Neural cell (in vitro differentiated cells): ENCODE measurements around the gene JAK2. TPM values are rescaled to one million over a fixed set of nuclear protein-coding genes. Genes with fewer than 3 reads are reported as not detected.

Experiments
- H2AFZ ChIP-seq: fragments of 200-600, 300-800 bp; sonication (generic), shearing (Covaris generic); 2 replicates; pipeline ENCODE4 v1.6.0; 2014; ENCODE audit warnings: low read depth, mild to moderate bottlenecking, antibody characterized with exemption, low read length, moderate library complexity
- H3F3A ChIP-seq: fragments of 200-600 bp; shearing (Covaris generic); 2 replicates; pipeline ENCODE4 v1.6.1; 2016; ENCODE audit warnings: mild to moderate bottlenecking, moderate library complexity, mixed read lengths, antibody characterized with exemption, low read length; ENCODE audit not compliant: insufficient read depth, poor library complexity, severe bottlenecking
- H3K27ac ChIP-seq: fragments of 200-600, 300-800 bp; sonication (generic), shearing (Covaris generic); 2 replicates; pipeline ENCODE4 v1.5.1; 2014; ENCODE audit warnings: mild to moderate bottlenecking, low read length, moderate library complexity
- H3K27me3 ChIP-seq: fragments of 300-800, 200-600 bp; sonication (generic), shearing (Covaris generic); 2 replicates; pipeline ENCODE4 v1.6.0; 2014; ENCODE audit warnings: mild to moderate bottlenecking, low read depth, low read length, moderate library complexity; ENCODE audit not compliant: insufficient read depth
- H3K36me3 ChIP-seq: fragments of 300-800, 200-600 bp; sonication (generic), shearing (Covaris generic); 2 replicates; pipeline ENCODE4 v1.5.1; 2014; ENCODE audit warnings: mild to moderate bottlenecking, antibody characterized with exemption, low read length, moderate library complexity; ENCODE audit not compliant: insufficient read depth
- H3K4me2 ChIP-seq: fragments of 300-800, 200-600 bp; sonication (generic), shearing (Covaris generic); 2 replicates; pipeline ENCODE4 v1.6.0; 2014; ENCODE audit warnings: mild to moderate bottlenecking, low read length
- H3K4me3 ChIP-seq: fragments of 300-800, 200-600 bp; sonication (generic), shearing (Covaris generic); 2 replicates; pipeline ENCODE4 v1.5.1; 2014; ENCODE audit warnings: mild to moderate bottlenecking, low read length, moderate library complexity
- H3K79me2 ChIP-seq: fragments of 200-600 bp; shearing (Covaris generic); replicated peaks from 2 replicates; pipeline ENCODE4 v1.6.0; 2014; ENCODE audit warnings: mild to moderate bottlenecking, low read length, moderate library complexity; ENCODE audit not compliant: insufficient read depth
- H3K9ac ChIP-seq: fragments of 300-800, 200-600 bp; sonication (generic), shearing (Covaris generic); 2 replicates; pipeline ENCODE4 v1.6.1; 2016; ENCODE audit warnings: mild to moderate bottlenecking, low read length, mixed read lengths
- H3K9me2 ChIP-seq: fragments of 200-600 bp; shearing (Covaris generic); 2 replicates; pipeline ENCODE4 v1.6.1; 2016; ENCODE audit warnings: mild to moderate bottlenecking, low read length, mixed read lengths; ENCODE audit not compliant: insufficient read depth
- H3K9me3 ChIP-seq: fragments of 200-600, 300-800 bp; sonication (generic), shearing (Covaris generic); 2 replicates; pipeline ENCODE4 v1.6.1; 2016; ENCODE audit warnings: mild to moderate bottlenecking, mixed run types, low read length, moderate library complexity, mixed read lengths
- H4K20me1 ChIP-seq: fragments of 200-600 bp; shearing (Covaris generic); 2 replicates; pipeline ENCODE4 v1.6.1; 2016; ENCODE audit warnings: mild to moderate bottlenecking, mixed run types; ENCODE audit not compliant: insufficient read depth
- CTCF ChIP-seq: fragments of 450-650 bp; IDR thresholded peaks from 2 replicates; pipeline ENCODE4 v1.5.1; 2014; ENCODE audit warnings: antibody characterized with exemption, mild to moderate bottlenecking, moderate library complexity; ENCODE audit not compliant: poor library complexity, severe bottlenecking
- EP300 ChIP-seq: fragments of 450-650 bp; conservative IDR thresholded peaks from 2 replicates; pipeline ENCODE4 v1.6.1; 2014; ENCODE audit warnings: antibody characterized with exemption, mild to moderate bottlenecking, moderate library complexity; ENCODE audit not compliant: poor library complexity, severe bottlenecking
- EZH2 ChIP-seq: fragments of 200-600, 300-800 bp; shearing (Covaris generic), sonication (generic); IDR thresholded peaks from 2 replicates; pipeline ENCODE4 v1.6.1; 2014; ENCODE audit warnings: antibody characterized with exemption, low read length, borderline replicate concordance, mild to moderate bottlenecking; ENCODE audit not compliant: insufficient read depth, poor library complexity, severe bottlenecking
- MXI1 ChIP-seq: fragments of 450-650 bp; conservative IDR thresholded peaks from 2 replicates; pipeline ENCODE4 v1.6.1; 2014; ENCODE audit warnings: antibody characterized with exemption, mild to moderate bottlenecking; ENCODE audit not compliant: poor library complexity, severe bottlenecking
- POLR2AphosphoS5 ChIP-seq: IDR thresholded peaks from 2 replicates; pipeline ENCODE4 v1.6.1; 2012
- RAD21 ChIP-seq: fragments of 450-650 bp; conservative IDR thresholded peaks from 2 replicates; pipeline ENCODE4 v1.6.1; 2014; ENCODE audit warnings: antibody characterized with exemption, mild to moderate bottlenecking, moderate library complexity
- REST ChIP-seq: IDR thresholded peaks from 2 replicates; pipeline ENCODE4 v1.6.1; 2012; ENCODE audit warnings: borderline replicate concordance
- SMC3 ChIP-seq: fragments of 450-650 bp; conservative IDR thresholded peaks from 2 replicates; pipeline ENCODE4 v1.6.1; 2014; ENCODE audit warnings: antibody characterized with exemption, mild to moderate bottlenecking, moderate library complexity; ENCODE audit not compliant: poor library complexity
- TAF1 ChIP-seq: IDR thresholded peaks from 2 replicates; pipeline ENCODE4 v1.6.1; 2012; ENCODE audit warnings: low read depth
- polyA plus RNA-seq: library from polyadenylated mRNA; depleted of rRNA; stranded (reverse); fragments of >200 nt; gene quantifications from 2 replicates; pipeline ENCODE4 v1.2.3, GENCODE V29; 2014

Gene JAK2
- polyA plus RNA-seq, 1 donor from 2014 or later: 19.7 TPM

- peaks cover 7% of the 10 kb centered on the region for H3K79me2 ChIP-seq
- TF ChIP-seq POLR2AphosphoS5 (no peak), SMC3 (peak; percentile 8)
These were observed 876 bp upstream of the JAK2 start for GRCh38 chr9:4984171-4984620.

GRCh38 chr9:4985386-4986266 is 554 bp downstream of the JAK2 start:
- Histone ChIP-seq H3K9ac (peak overlapping the region; percentile 79), H3K27me3 (no peaks in the 10 kb centered on the region), H4K20me1 (no peaks in the 10 kb centered on the region), H3K27ac (peak overlapping the region; percentile 82), H3K9me3 (no peaks in the 10 kb centered on the region), H3K79me2 (peaks cover 11% of the 10 kb centered on the region), H3K9me2 (no peaks in the 10 kb centered on the region), H2AFZ (peak overlapping the region; percentile 70), H3K36me3 (no peaks in the 10 kb centered on the region), H3K4me3 (peak overlapping the region; percentile 84), H3K4me2 (peak overlapping the region; percentile 62), H3F3A (peaks cover 12% of the 10 kb centered on the region)
- TF ChIP-seq RAD21 (no peak), REST (peak; percentile 62), MXI1 (peak; percentile 44), EP300 (no peak), EZH2 (no peak), CTCF (peak; percentile 20), TAF1 (no peak), POLR2AphosphoS5 (peak; percentile 61), SMC3 (no peak)

More at GRCh38 chr9:4984171-4984620, 876 bp upstream of the JAK2 start:
- H3K9me3 ChIP-seq: no peaks in the 10 kb centered on the region
- peak overlapping the region; percentile 84 for H3K4me3 ChIP-seq
- peak overlapping the region; percentile 82 for H3K27ac ChIP-seq
- H3K4me2 ChIP-seq: peak overlapping the region; percentile 57
- no peaks in the 10 kb centered on the region for H3K9me2 ChIP-seq
- no peaks in the 10 kb centered on the region for H3K27me3 ChIP-seq
- no peaks in the 10 kb centered on the region for H3K36me3 ChIP-seq
- peaks cover 12% of the 10 kb centered on the region for H3F3A ChIP-seq
- H3K9ac ChIP-seq: peak overlapping the region; percentile 79
- H2AFZ ChIP-seq: peak overlapping the region; percentile 70
- no peaks in the 10 kb centered on the region for H4K20me1 ChIP-seq
